Stimulated activated CD8-positive, alpha-beta memory T cell treated with anti-CD3 and anti-CD28 coated beads, Interleukin-15, amount 100 ng/mL, for 4 hours (primary cell): Measurements from ENCODE around the gene HNRNPU.
"Not testable (repeated sequence)": the region's sequence is repeated elsewhere in the genome, so short reads cannot be mapped to it uniquely, and the experiment has no call there.

Experiments used
- DNase-seq, 2 donors: peaks; one replicate each; pipeline ENCODE4 v3.0.0-alpha.2; 2020; ENCODE audit warnings: low read depth in 2 of 2

The HNRNPU gene

GRCh38 chr1:244840219-244840794 is 24.0 kb downstream of the HNRNPU start:
- no peak for DNase-seq

- DNase-seq: no peak
Observed at GRCh38 chr1:244839656-244840055, 24.7 kb downstream of the HNRNPU start.

GRCh38 chr1:244837597-244838258 is 26.6 kb downstream of the HNRNPU start:
- no peak for DNase-seq

GRCh38 chr1:244836584-244836983 is 27.8 kb downstream of the HNRNPU start:
- DNase-seq: no peak

GRCh38 chr1:244836135-244836521 is 28.2 kb downstream of the HNRNPU start:
- no peak for DNase-seq

- peak; percentile 75 to 85 for DNase-seq
Observed at GRCh38 chr1:244835276-244836134, 28.8 kb downstream of the HNRNPU start, which contains the start of gene COX20. TSS of gene COX20 (plus strand) at chr1:244835658. CDS start at chr1:244835715, 57 bp downstream.

GRCh38 chr1:244834543-244835275 is 29.6 kb downstream of the HNRNPU start:
- DNase-seq: peak; percentile 79 to 86

- DNase-seq: peak in 1 of 2 donors; percentile 15
Observed at GRCh38 chr1:244833734-244834542, 30.4 kb downstream of the HNRNPU start.

- DNase-seq: not testable (repeated sequence)
Observed at GRCh38 chr1:244833260-244833659, 31.1 kb downstream of the HNRNPU start.

- no peak for DNase-seq
Observed at GRCh38 chr1:244830639-244831038, 33.7 kb downstream of the HNRNPU start.

GRCh38 chr1:244826712-244827111 is 37.6 kb downstream of the HNRNPU start:
- no peak for DNase-seq

- no peak for DNase-seq
Observed at GRCh38 chr1:244822878-244823277, 41.5 kb downstream of the HNRNPU start.

GRCh38 chr1:244821134-244821533 is 43.2 kb downstream of the HNRNPU start:
- no peak for DNase-seq

GRCh38 chr1:244820131-244820530 is 44.2 kb downstream of the HNRNPU start:
- no peak for DNase-seq

GRCh38 chr1:244817415-244817894 is 46.9 kb downstream of the HNRNPU start:
- no peak for DNase-seq

- no peak for DNase-seq
Observed at GRCh38 chr1:244815600-244816099, 48.7 kb downstream of the HNRNPU start.

GRCh38 chr1:244813327-244813726 is 51.0 kb downstream of the HNRNPU start:
- no peak for DNase-seq

GRCh38 chr1:244810221-244810620 is 54.1 kb downstream of the HNRNPU start:
- no peak for DNase-seq

GRCh38 chr1:244807138-244807537 is 57.2 kb downstream of the HNRNPU start:
- no peak for DNase-seq

GRCh38 chr1:244804841-244805240 is 59.5 kb downstream of the HNRNPU start:
- no peak for DNase-seq
